Measurements from ENCODE around the gene OR2A14. TPM values are rescaled to one million over a fixed set of nuclear protein-coding genes. Genes with fewer than 3 reads are reported as not detected.
"Not testable (repeated sequence)": the region's sequence is repeated elsewhere in the genome, so short reads cannot be mapped to it uniquely, and the experiment has no call there.

The OR2A14 gene
- total RNA-seq, 1 donor from 2014 or later = not detected

- Histone ChIP-seq H3K27me3 (ENCODE audit: control insufficient read depth, insufficient read depth, low read length) (no peaks in the 10 kb centered on the region), H3K36me3 (ENCODE audit: control insufficient read depth, insufficient read depth, low read length) (no peaks in the 10 kb centered on the region), H3K4me3 (ENCODE audit: low read depth, low read length) (no peak overlapping the region)
- no peak for DNase-seq (ENCODE audit: low read depth)
- no peak for TF ChIP-seq CTCF (IDR thresholded peaks at IDR 0.05; ENCODE audit: insufficient read depth, low read length, poor library complexity, severe bottlenecking)
These were observed 25.4 kb downstream of the OR2A14 start for GRCh38 chr7:144148224-144148827.

DNA sequence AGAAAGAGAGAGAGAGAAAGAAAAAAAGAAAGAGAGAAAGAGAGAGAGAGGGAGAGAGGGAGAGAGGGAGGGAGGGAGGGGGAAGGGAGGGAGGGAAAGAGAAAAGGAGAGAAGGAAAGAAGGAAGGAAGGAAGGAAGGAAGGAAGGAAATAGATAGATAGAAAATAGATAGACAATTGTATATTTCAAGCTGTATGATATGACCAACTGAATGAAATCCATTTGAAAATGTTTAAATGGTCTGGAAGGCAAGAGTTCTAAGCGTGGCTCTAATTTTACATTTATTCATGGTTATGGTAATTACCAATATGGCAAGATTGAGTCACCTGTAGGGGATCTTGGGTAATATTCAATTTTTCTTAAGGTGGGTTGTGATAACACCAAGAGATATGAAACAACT, 35.9 kb downstream of the OR2A14 start:
- TF ChIP-seq CTCF (IDR thresholded peaks at IDR 0.05; ENCODE audit: insufficient read depth, low read length, poor library complexity, severe bottlenecking) = no peak
- Histone ChIP-seq H3K4me3 (ENCODE audit: low read depth, low read length) (no peak overlapping the region), H3K27me3 (ENCODE audit: control insufficient read depth, insufficient read depth, low read length) (no peaks in the 10 kb centered on the region), H3K36me3 (ENCODE audit: control insufficient read depth, insufficient read depth, low read length) (no peaks in the 10 kb centered on the region)
- no peak for DNase-seq (ENCODE audit: low read depth)

GRCh38 chr7:144164784-144165183, 41.8 kb downstream of the OR2A14 start:
- H3K4me3 ChIP-seq (ENCODE audit: low read depth, low read length) = no peak overlapping the region
- TF ChIP-seq CTCF (IDR thresholded peaks at IDR 0.05; ENCODE audit: insufficient read depth, low read length, poor library complexity, severe bottlenecking) = no peak
- no peaks in the 10 kb centered on the region for H3K36me3 ChIP-seq (ENCODE audit: control insufficient read depth, insufficient read depth, low read length)
- no peak for DNase-seq (ENCODE audit: low read depth)
- no peaks in the 10 kb centered on the region for H3K27me3 ChIP-seq (ENCODE audit: control insufficient read depth, insufficient read depth, low read length)

- H3K36me3 ChIP-seq (ENCODE audit: control insufficient read depth, insufficient read depth, low read length); DNase-seq (ENCODE audit: low read depth); H3K27me3 ChIP-seq (ENCODE audit: control insufficient read depth, insufficient read depth, low read length); H3K4me3 ChIP-seq (ENCODE audit: low read depth, low read length): not testable (repeated sequence)
These were observed 48.8 kb downstream of the OR2A14 start for GRCh38 chr7:144171594-144172350.

- no peak overlapping the region for H3K4me3 ChIP-seq (ENCODE audit: low read depth, low read length)
- no peaks in the 10 kb centered on the region for H3K27me3 ChIP-seq (ENCODE audit: control insufficient read depth, insufficient read depth, low read length)
- no peaks in the 10 kb centered on the region for H3K36me3 ChIP-seq (ENCODE audit: control insufficient read depth, insufficient read depth, low read length)
- DNase-seq (ENCODE audit: low read depth) = no peak
- no peak for TF ChIP-seq CTCF (IDR thresholded peaks at IDR 0.05; ENCODE audit: insufficient read depth, low read length, poor library complexity, severe bottlenecking)
These were observed 51.6 kb downstream of the OR2A14 start for GRCh38 chr7:144174613-144175012.

GRCh38 chr7:144178380-144179164, 55.6 kb downstream of the OR2A14 start:
- H3K36me3 ChIP-seq (ENCODE audit: control insufficient read depth, insufficient read depth, low read length); H3K27me3 ChIP-seq (ENCODE audit: control insufficient read depth, insufficient read depth, low read length); H3K4me3 ChIP-seq (ENCODE audit: low read depth, low read length); DNase-seq (ENCODE audit: low read depth): not testable (repeated sequence)
- TF ChIP-seq CTCF (IDR thresholded peaks at IDR 0.05; ENCODE audit: insufficient read depth, low read length, poor library complexity, severe bottlenecking) = peak; percentile 35

- not testable (repeated sequence) for H3K36me3 ChIP-seq (ENCODE audit: control insufficient read depth, insufficient read depth, low read length); H3K4me3 ChIP-seq (ENCODE audit: low read depth, low read length); H3K27me3 ChIP-seq (ENCODE audit: control insufficient read depth, insufficient read depth, low read length); DNase-seq (ENCODE audit: low read depth)
These were observed 56.1 kb downstream of the OR2A14 start for GRCh38 chr7:144179165-144179479.
